Measurements from ENCODE around the gene CNIH2.
A peak's percentile ranks its signal among the peaks of the same experiment; 100 is the strongest.
"Not testable (repeated sequence)": the region's sequence is repeated elsewhere in the genome, so short reads cannot be mapped to it uniquely, and the experiment has no call there.

Gene CNIH2

GRCh38 chr11:66261578-66261977, 16.4 kb upstream of the CNIH2 start:
- no peak for DNase-seq

GRCh38 chr11:66262191-66262590, 15.8 kb upstream of the CNIH2 start:
- no peak for DNase-seq

GRCh38 chr11:66262696-66263095, 15.3 kb upstream of the CNIH2 start:
- no peak for DNase-seq

GRCh38 chr11:66263231-66263630, 14.7 kb upstream of the CNIH2 start:
- no peak for DNase-seq

- DNase-seq, result no peak
These were observed 14.2 kb upstream of the CNIH2 start for GRCh38 chr11:66263785-66264184.

GRCh38 chr11:66264383-66264782, 13.6 kb upstream of the CNIH2 start:
- DNase-seq, result no peak

- DNase-seq, result no peak
These were observed 13.1 kb upstream of the CNIH2 start for GRCh38 chr11:66264914-66265313.

GRCh38 chr11:66265531-66266377, 12.2 kb upstream of the CNIH2 start:
- no peak for DNase-seq

GRCh38 chr11:66266378-66267038, 11.5 kb upstream of the CNIH2 start:
- no peak for DNase-seq

- no peak for DNase-seq
These were observed 11.0 kb upstream of the CNIH2 start for GRCh38 chr11:66267039-66267378.

GRCh38 chr11:66267379-66268243, 10.4 kb upstream of the CNIH2 start:
- DNase-seq, result peak; percentile 71

GRCh38 chr11:66268244-66268951, 9.6 kb upstream of the CNIH2 start, which contains the start of gene RAB1B:
Gene RAB1B, plus strand, starts transcription at chr11:66268639. Its CDS starts 41 bp downstream, at chr11:66268680.
- DNase-seq, result peak; percentile 100

- no peak for DNase-seq
These were observed 8.7 kb upstream of the CNIH2 start for GRCh38 chr11:66268952-66269905.

GRCh38 chr11:66271816-66272215, 6.2 kb upstream of the CNIH2 start:
- no peak for DNase-seq

- no peak for DNase-seq
These were observed 5.4 kb upstream of the CNIH2 start for GRCh38 chr11:66272596-66272995.

- DNase-seq, result no peak
These were observed 3.8 kb upstream of the CNIH2 start for GRCh38 chr11:66274219-66274618.

- DNase-seq, result no peak
These were observed 2.6 kb upstream of the CNIH2 start for GRCh38 chr11:66275396-66275795.

GRCh38 chr11:66275984-66276612, 1.9 kb upstream of the CNIH2 start:
- DNase-seq, result no peak

GRCh38 chr11:66276619-66277018, 1.4 kb upstream of the CNIH2 start:
- not testable (repeated sequence) for DNase-seq

GRCh38 chr11:66277064-66277463, 911 bp upstream of the CNIH2 start:
- not testable (repeated sequence) for DNase-seq

Measured in NCI-H774 (cell line).